Bronchial epithelial cell (primary cell): ENCODE data around the gene PON1. TPM values are rescaled to one million over a fixed set of nuclear protein-coding genes. Genes with fewer than 3 reads are reported as not detected.
A peak's percentile ranks its signal among the peaks of the same experiment; 100 is the strongest.

ENCODE experiments used
- DNase-seq: peaks from one replicate; pipeline ENCODE4 v3.0.0-alpha.2; 2010; ENCODE audit warnings: low read depth
- FAIRE-seq: peaks from 2 replicates; lab custom pipeline; 2011; peaks lifted over from hg19 to GRCh38; lab: Jason Lieb, UNC
- H3K27me3 ChIP-seq: 2 replicates; pipeline ENCODE4 v1.5.1; 2011; ENCODE audit warnings: low read length; ENCODE audit not compliant: control insufficient read depth, insufficient read depth
- H3K36me3 ChIP-seq: 2 replicates; pipeline ENCODE4 v1.5.1; 2011; ENCODE audit warnings: low read length; ENCODE audit not compliant: control insufficient read depth, insufficient read depth
- H3K4me3 ChIP-seq: 2 replicates; pipeline ENCODE4 v1.5.1; 2011; ENCODE audit warnings: mild to moderate bottlenecking, low read depth, low read length, control low read depth
- total RNA-seq: library from RNA; depleted of rRNA; stranded (reverse); fragments of >200 nt; gene quantifications from 2 replicates; pipeline ENCODE4 v1.2.1, GENCODE V29; 2014
- TF ChIP-seq, protein P1 (sequence below): IDR thresholded peaks from 2 replicates; pipeline ENCODE4 v1.5.1; 2011; ENCODE audit warnings: mild to moderate bottlenecking, moderate library complexity, low read length, control low read depth, inconsistent platforms; ENCODE audit not compliant: insufficient read depth, severe bottlenecking

PON1 gene
- total RNA-seq, 1 donor from 2014 or later, result not detected

DNA sequence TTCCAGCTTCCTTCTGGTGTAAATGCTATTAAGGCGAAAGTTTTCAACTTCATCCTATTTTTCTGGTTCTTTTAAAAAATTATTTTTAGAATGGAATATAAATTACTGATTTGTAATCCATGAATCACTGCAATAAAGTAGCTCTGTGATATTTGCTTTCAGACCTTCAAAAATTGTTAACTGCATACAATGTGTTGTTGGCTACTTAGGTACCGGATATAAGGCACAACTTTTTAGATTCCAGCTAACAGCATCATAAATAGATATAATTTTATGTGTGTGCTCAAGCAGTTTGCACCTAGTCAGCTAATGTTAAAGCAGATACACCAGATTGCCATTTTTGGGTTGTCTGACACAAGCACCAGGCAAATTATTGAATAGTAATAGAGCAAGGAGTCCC lies 58.7 kb downstream of the PON1 start:
- H3K27me3 ChIP-seq, result no peaks in the 10 kb centered on the region
- DNase-seq (no peak), FAIRE-seq (no peak)
- H3K4me3 ChIP-seq, result no peak overlapping the region
- TF ChIP-seq, protein P1, sequence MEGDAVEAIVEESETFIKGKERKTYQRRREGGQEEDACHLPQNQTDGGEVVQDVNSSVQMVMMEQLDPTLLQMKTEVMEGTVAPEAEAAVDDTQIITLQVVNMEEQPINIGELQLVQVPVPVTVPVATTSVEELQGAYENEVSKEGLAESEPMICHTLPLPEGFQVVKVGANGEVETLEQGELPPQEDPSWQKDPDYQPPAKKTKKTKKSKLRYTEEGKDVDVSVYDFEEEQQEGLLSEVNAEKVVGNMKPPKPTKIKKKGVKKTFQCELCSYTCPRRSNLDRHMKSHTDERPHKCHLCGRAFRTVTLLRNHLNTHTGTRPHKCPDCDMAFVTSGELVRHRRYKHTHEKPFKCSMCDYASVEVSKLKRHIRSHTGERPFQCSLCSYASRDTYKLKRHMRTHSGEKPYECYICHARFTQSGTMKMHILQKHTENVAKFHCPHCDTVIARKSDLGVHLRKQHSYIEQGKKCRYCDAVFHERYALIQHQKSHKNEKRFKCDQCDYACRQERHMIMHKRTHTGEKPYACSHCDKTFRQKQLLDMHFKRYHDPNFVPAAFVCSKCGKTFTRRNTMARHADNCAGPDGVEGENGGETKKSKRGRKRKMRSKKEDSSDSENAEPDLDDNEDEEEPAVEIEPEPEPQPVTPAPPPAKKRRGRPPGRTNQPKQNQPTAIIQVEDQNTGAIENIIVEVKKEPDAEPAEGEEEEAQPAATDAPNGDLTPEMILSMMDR, result no peak
- no peaks in the 10 kb centered on the region for H3K36me3 ChIP-seq

DNA sequence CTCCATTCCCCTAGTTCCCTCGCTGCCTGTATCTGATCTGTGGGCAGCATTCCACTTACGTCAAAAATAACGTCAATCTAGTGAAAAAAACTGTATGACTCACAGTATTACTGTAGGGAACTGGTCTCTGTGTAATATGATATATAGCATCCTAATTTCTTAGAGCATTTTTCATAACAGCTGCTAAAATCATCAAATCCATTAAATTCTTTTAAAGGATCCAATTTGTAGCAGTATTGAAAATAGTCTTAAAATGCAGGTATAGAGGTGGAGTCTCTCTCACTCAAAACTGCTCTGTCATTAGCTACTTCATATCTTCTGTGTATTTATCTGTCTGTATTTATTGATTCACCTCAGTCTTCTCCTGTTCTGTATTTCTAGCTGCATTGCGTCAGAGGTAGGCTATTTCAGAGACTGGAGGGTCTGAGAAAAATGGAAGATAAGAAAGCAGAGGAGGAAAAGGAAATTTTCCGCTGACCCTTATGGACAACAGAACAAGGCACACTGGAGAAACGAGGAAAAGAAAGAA lies 59.9 kb downstream of the PON1 start:
- no peak overlapping the region for H3K4me3 ChIP-seq
- H3K27me3 ChIP-seq, result no peaks in the 10 kb centered on the region
- TF ChIP-seq, protein P1, result no peak
- no peak for FAIRE-seq
- H3K36me3 ChIP-seq, result no peaks in the 10 kb centered on the region
- DNase-seq, result peak; percentile 49

DNA sequence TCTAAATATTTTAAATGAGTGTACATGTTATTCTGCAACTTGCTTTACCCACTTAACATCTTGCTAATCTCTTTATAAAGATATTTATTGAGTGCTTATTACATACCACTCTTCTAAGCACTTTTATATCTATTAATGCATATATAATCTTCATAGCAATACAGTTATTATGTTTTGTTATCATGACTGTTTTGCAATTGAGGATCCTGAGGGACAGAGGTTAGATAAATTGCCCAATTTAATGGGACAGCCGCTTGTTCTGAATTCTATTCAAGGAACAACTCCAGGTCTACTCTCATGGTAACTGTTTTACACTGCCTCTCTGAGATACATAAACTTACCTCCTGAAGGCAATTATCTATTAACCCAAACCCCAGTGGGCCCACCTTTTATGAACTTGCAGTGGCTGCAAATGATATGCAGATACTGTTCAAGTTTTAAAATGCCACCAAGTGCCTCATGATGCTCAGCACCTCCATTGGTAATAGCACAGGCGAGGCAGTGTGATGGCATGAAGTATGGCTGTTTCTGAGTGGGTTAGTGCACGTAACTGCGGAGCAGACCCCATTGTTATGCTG lies 60.5 kb downstream of the PON1 start:
- no peak overlapping the region for H3K4me3 ChIP-seq
- FAIRE-seq, result no peak
- DNase-seq, result no peak
- no peaks in the 10 kb centered on the region for H3K27me3 ChIP-seq
- TF ChIP-seq, protein P1, result no peak
- no peaks in the 10 kb centered on the region for H3K36me3 ChIP-seq

DNA sequence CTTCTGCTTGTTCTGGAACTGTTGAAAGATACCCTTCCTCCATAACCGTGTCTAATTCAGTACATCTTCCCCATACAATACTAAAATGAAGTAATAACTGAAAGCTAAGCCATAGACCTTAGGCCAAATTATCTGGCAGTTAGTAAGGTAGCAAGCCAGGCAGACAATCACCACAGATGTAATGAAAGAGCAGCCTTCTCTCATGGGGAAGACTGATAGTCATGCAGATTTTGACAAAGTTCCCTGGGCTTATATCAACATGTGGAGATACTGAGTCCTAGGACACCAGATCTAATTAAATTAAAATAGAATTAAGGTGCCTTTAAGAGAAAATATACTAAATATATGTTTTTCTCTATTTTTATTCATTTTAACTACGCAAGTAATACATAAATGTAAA lies 61.5 kb downstream of the PON1 start:
- Histone ChIP-seq H3K36me3 (no peaks in the 10 kb centered on the region), H3K27me3 (no peaks in the 10 kb centered on the region), H3K4me3 (no peak overlapping the region)
- DNase-seq (no peak), FAIRE-seq (no peak)
- TF ChIP-seq, protein P1, result no peak

DNA sequence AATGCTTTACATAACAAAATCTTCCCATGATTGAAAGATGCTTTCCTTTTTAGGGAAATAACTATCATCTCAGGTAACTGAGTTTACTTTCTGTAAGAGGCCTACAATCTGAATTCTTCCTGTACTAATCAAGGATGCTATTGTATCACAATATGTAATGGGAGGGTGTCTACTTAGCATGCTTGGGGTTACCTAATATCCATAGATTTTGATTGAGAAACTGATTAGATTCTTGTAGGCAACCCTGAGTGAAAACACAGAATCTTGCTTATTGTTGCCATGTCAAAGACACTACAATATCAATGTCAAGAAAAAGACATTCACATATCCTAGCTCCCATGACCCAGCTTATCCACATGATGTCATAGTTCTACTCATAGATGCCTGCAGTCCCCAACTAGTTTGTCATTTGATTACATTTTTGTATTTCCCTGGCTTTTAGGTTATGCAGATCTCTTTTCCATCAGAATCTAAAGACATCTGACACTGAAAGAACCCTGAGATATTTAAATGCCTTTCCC lies 62.4 kb downstream of the PON1 start:
- H3K36me3 ChIP-seq, result no peaks in the 10 kb centered on the region
- no peak for FAIRE-seq
- TF ChIP-seq, protein P1, result no peak
- H3K4me3 ChIP-seq, result no peak overlapping the region
- no peak for DNase-seq
- no peaks in the 10 kb centered on the region for H3K27me3 ChIP-seq
